Gastrocnemius medialis (tissue), 4 donors: Measurements from ENCODE around the gene ZFP36L1.
A peak's percentile ranks its signal among the peaks of the same experiment; 100 is the strongest.

Experiments
- CTCF ChIP-seq, 5 experiments: fragments of 450-650 bp in 3 of 5; fragments of 200-600 bp in 2 of 5; sonication (generic) in 2 of 5; IDR thresholded peaks in 4 of 5; conservative IDR thresholded peaks in 1 of 5; 1 replicate in 4 of 5; 2 replicates in 1 of 5; pipeline ENCODE4 v1.5.1; 2016 to 2019; ENCODE audit warnings: antibody characterized with exemption in 5 of 5, mild to moderate bottlenecking in 3 of 5, moderate library complexity in 3 of 5
- POLR2A ChIP-seq, 2 donors: fragments of 450-650 bp; IDR thresholded peaks; one replicate each; pipeline ENCODE4 v1.6.1; 2017; ENCODE audit warnings: antibody characterized with exemption in 2 of 2, mild to moderate bottlenecking in 2 of 2, moderate library complexity in 2 of 2

- no peak for TF ChIP-seq CTCF (IDR thresholded peaks at IDR 0.05 in 4 of 5, conservative IDR thresholded peaks at IDR 0.05 in 1 of 5)
- TF ChIP-seq POLR2A (IDR thresholded peaks at IDR 0.05), result peak in 1 of 2 donors; percentile 27
Measured at GRCh38 chr14:68790644-68791077, 2.2 kb downstream of the ZFP36L1 start.
